HG02981 (cell line): ENCODE measurements around the gene UCP2.
A peak's percentile ranks its signal among the peaks of the same experiment; 100 is the strongest.

Experiments used
- ATAC-seq: cut with Tn5 transposase; IDR thresholded peaks from one replicate; pipeline ENCODE4 v1.9.1; 2021; ENCODE audit warnings: mild to moderate bottlenecking, moderate library complexity; ENCODE audit not compliant: unreplicated experiment

UCP2 gene

GRCh38 chr11:73982595-73982989 is at the start of gene UCP2:
UCP2 (minus strand) TSS chr11:73982843; CDS start chr11:73978378, 4,465 bp downstream.
- ATAC-seq = peak; percentile 39

GRCh38 chr11:74030723-74031676 is 48.4 kb upstream of the UCP2 start:
- ATAC-seq = no peak

- ATAC-seq = no peak
These were observed 43.0 kb upstream of the UCP2 start for GRCh38 chr11:74025467-74026166.

- ATAC-seq = no peak
These were observed 41.8 kb upstream of the UCP2 start for GRCh38 chr11:74024261-74025029.

GRCh38 chr11:74023276-74023675 is 40.6 kb upstream of the UCP2 start:
- no peak for ATAC-seq

- ATAC-seq = no peak
These were observed 39.9 kb upstream of the UCP2 start for GRCh38 chr11:74022546-74022945.

GRCh38 chr11:74021998-74022397 is 39.4 kb upstream of the UCP2 start:
- no peak for ATAC-seq

GRCh38 chr11:74020539-74020938 is 37.9 kb upstream of the UCP2 start:
- ATAC-seq = peak; percentile 61

GRCh38 chr11:74019860-74020259 is 37.2 kb upstream of the UCP2 start:
- no peak for ATAC-seq

GRCh38 chr11:74019104-74019738 is 36.6 kb upstream of the UCP2 start:
- ATAC-seq = no peak

GRCh38 chr11:74018331-74019005 is 35.8 kb upstream of the UCP2 start:
- no peak for ATAC-seq

GRCh38 chr11:74017631-74018030 is 35.0 kb upstream of the UCP2 start:
- no peak for ATAC-seq

GRCh38 chr11:74015919-74016684 is 33.5 kb upstream of the UCP2 start:
- ATAC-seq = no peak

GRCh38 chr11:74014880-74015279 is 32.2 kb upstream of the UCP2 start:
- ATAC-seq = no peak

GRCh38 chr11:74013141-74013540 is 30.5 kb upstream of the UCP2 start:
- ATAC-seq = no peak

- no peak for ATAC-seq
These were observed 29.6 kb upstream of the UCP2 start for GRCh38 chr11:74012074-74012809.

- peak; percentile 81 for ATAC-seq
These were observed 28.9 kb upstream of the UCP2 start for GRCh38 chr11:74011360-74012073.
